ENCODE data around the gene HNRNPF.

The HNRNPF gene

GRCh38 chr10:43355749-43356371 is 53.1 kb downstream of the HNRNPF start:
- no peaks in the 10 kb centered on the region for H3K9me2 ChIP-seq (replicated peaks; ENCODE audit: insufficient read depth, low read length)
- no peaks in the 10 kb centered on the region for H3K79me2 ChIP-seq (ENCODE audit: low read length)
- no peaks in the 10 kb centered on the region for H3F3A ChIP-seq (ENCODE audit: insufficient read depth, low read length)
- no peak for DNase-seq
- H3K9me3 ChIP-seq (replicated peaks; ENCODE audit: insufficient read depth, low read length): no peaks in the 10 kb centered on the region
- 0 out of 2 replicates have a peak, but pooled peaks cover under 1% of the 10 kb centered on the region for H3K27me3 ChIP-seq (replicated peaks; ENCODE audit: insufficient read depth, low read length)
- no peak overlapping the region for H3K27ac ChIP-seq (ENCODE audit: low read length)
- H3K36me3 ChIP-seq (replicated peaks; ENCODE audit: insufficient read depth, low read length): no peaks in the 10 kb centered on the region
- no peak overlapping the region for H3K4me2 ChIP-seq (ENCODE audit: low read depth, low read length)
- no peaks in the 10 kb centered on the region for H4K20me1 ChIP-seq (ENCODE audit: insufficient read depth, low read length)
- H3K4me1 ChIP-seq (ENCODE audit: low read length): no peaks in the 10 kb centered on the region
- no peak for TF ChIP-seq EZH2 (optimal IDR thresholded peaks at IDR 0.05; ENCODE audit: low read depth, low read length)
- no peak for TF ChIP-seq EZH2phosphoT487 (IDR thresholded peaks at IDR 0.05; ENCODE audit: low read length)
- TF ChIP-seq CTCF (IDR thresholded peaks at IDR 0.05; ENCODE audit: low read length): no peak
- H3K4me3 ChIP-seq (ENCODE audit: low read length): no peak overlapping the region
- H2AFZ ChIP-seq (ENCODE audit: low read length): no peak overlapping the region
- no peak overlapping the region for H3K9ac ChIP-seq (ENCODE audit: low read length)

GRCh38 chr10:43354879-43355380 is 54.1 kb downstream of the HNRNPF start:
- TF ChIP-seq EZH2 (optimal IDR thresholded peaks at IDR 0.05; ENCODE audit: low read depth, low read length) (no peak), EZH2phosphoT487 (IDR thresholded peaks at IDR 0.05; ENCODE audit: low read length) (no peak), CTCF (IDR thresholded peaks at IDR 0.05; ENCODE audit: low read length) (no peak)
- Histone ChIP-seq H3F3A (ENCODE audit: insufficient read depth, low read length) (no peaks in the 10 kb centered on the region), H3K4me1 (ENCODE audit: low read length) (no peaks in the 10 kb centered on the region)

GRCh38 chr10:43354330-43354635 is 54.7 kb downstream of the HNRNPF start:
- Histone ChIP-seq H3K79me2 (ENCODE audit: low read length) (no peaks in the 10 kb centered on the region), H3K4me1 (ENCODE audit: low read length) (no peaks in the 10 kb centered on the region), H3K9me2 (replicated peaks; ENCODE audit: insufficient read depth, low read length) (no peaks in the 10 kb centered on the region), H3K4me3 (ENCODE audit: low read length) (no peak overlapping the region), H3K4me2 (ENCODE audit: low read depth, low read length) (no peak overlapping the region), H3F3A (ENCODE audit: insufficient read depth, low read length) (no peaks in the 10 kb centered on the region), H3K9me3 (replicated peaks; ENCODE audit: insufficient read depth, low read length) (no peaks in the 10 kb centered on the region), H2AFZ (ENCODE audit: low read length) (no peak overlapping the region), H3K27ac (ENCODE audit: low read length) (no peak overlapping the region), H3K27me3 (replicated peaks; ENCODE audit: insufficient read depth, low read length) (0 out of 2 replicates have a peak, but pooled peaks cover 3% of the 10 kb centered on the region), H3K36me3 (replicated peaks; ENCODE audit: insufficient read depth, low read length) (no peaks in the 10 kb centered on the region), H3K9ac (ENCODE audit: low read length) (no peak overlapping the region), H4K20me1 (ENCODE audit: insufficient read depth, low read length) (no peaks in the 10 kb centered on the region)
- TF ChIP-seq EZH2 (optimal IDR thresholded peaks at IDR 0.05; ENCODE audit: low read depth, low read length): no peak
- no peak for TF ChIP-seq CTCF (IDR thresholded peaks at IDR 0.05; ENCODE audit: low read length)
- no peak for TF ChIP-seq EZH2phosphoT487 (IDR thresholded peaks at IDR 0.05; ENCODE audit: low read length)
- no peak for DNase-seq

More at GRCh38 chr10:43354879-43355380, 54.1 kb downstream of the HNRNPF start:
- Histone ChIP-seq H3K27ac (ENCODE audit: low read length) (no peak overlapping the region), H3K4me3 (ENCODE audit: low read length) (no peak overlapping the region), H3K9ac (ENCODE audit: low read length) (no peak overlapping the region), H2AFZ (ENCODE audit: low read length) (no peak overlapping the region), H3K9me3 (replicated peaks; ENCODE audit: insufficient read depth, low read length) (no peaks in the 10 kb centered on the region), H3K36me3 (replicated peaks; ENCODE audit: insufficient read depth, low read length) (no peaks in the 10 kb centered on the region), H3K4me2 (ENCODE audit: low read depth, low read length) (no peak overlapping the region), H3K79me2 (ENCODE audit: low read length) (no peaks in the 10 kb centered on the region), H3K9me2 (replicated peaks; ENCODE audit: insufficient read depth, low read length) (no peaks in the 10 kb centered on the region), H4K20me1 (ENCODE audit: insufficient read depth, low read length) (no peaks in the 10 kb centered on the region), H3K27me3 (replicated peaks; ENCODE audit: insufficient read depth, low read length) (0 out of 2 replicates have a peak, but pooled peaks cover 3% of the 10 kb centered on the region)
- DNase-seq: no peak
